ENCODE data around the gene LYPD6B.

Gene LYPD6B

GRCh38 chr2:149027590-149028250, 10.8 kb upstream of the LYPD6B start:
- H3K4me1 ChIP-seq (ENCODE audit: control insufficient read depth, insufficient read depth, low read length): peaks cover 17% of the 10 kb centered on the region
- no peak overlapping the region for H3K9ac ChIP-seq (ENCODE audit: low read length)

GRCh38 chr2:149028377-149028776, 10.1 kb upstream of the LYPD6B start:
- H3K4me3 ChIP-seq (ENCODE audit: low read depth, low read length): no peak overlapping the region
- no peaks in the 10 kb centered on the region for H3K27me3 ChIP-seq (ENCODE audit: control insufficient read depth, insufficient read depth, low read length)
- no peaks in the 10 kb centered on the region; the same call in 1 of the 2 replicates for H3K36me3 ChIP-seq (ENCODE audit: control insufficient read depth, insufficient read depth, low read length)
- no peak overlapping the region for H3K9ac ChIP-seq (ENCODE audit: low read length)
- H3K4me1 ChIP-seq (ENCODE audit: control insufficient read depth, insufficient read depth, low read length): peaks cover 17% of the 10 kb centered on the region
- H3K27ac ChIP-seq (ENCODE audit: low read depth, low read length): no peak overlapping the region
- no peaks in the 10 kb centered on the region for H3K9me3 ChIP-seq (ENCODE audit: control insufficient read depth, insufficient read depth, low read depth, low read length)

More at GRCh38 chr2:149027590-149028250, 10.8 kb upstream of the LYPD6B start:
- Histone ChIP-seq H3K27ac (ENCODE audit: low read depth, low read length) (no peak overlapping the region), H3K27me3 (ENCODE audit: control insufficient read depth, insufficient read depth, low read length) (no peaks in the 10 kb centered on the region), H3K4me3 (ENCODE audit: low read depth, low read length) (no peak overlapping the region), H3K9me3 (ENCODE audit: control insufficient read depth, insufficient read depth, low read depth, low read length) (no peaks in the 10 kb centered on the region), H3K36me3 (ENCODE audit: control insufficient read depth, insufficient read depth, low read length) (peaks cover 6% of the 10 kb centered on the region)

- no peak overlapping the region for H3K4me3 ChIP-seq (ENCODE audit: low read depth, low read length)
Observed at GRCh38 chr2:149028891-149029290, 9.6 kb upstream of the LYPD6B start.

GRCh38 chr2:149029307-149029965, 9.1 kb upstream of the LYPD6B start:
- Histone ChIP-seq H3K9me3 (ENCODE audit: control insufficient read depth, insufficient read depth, low read depth, low read length) (no peaks in the 10 kb centered on the region), H3K4me1 (ENCODE audit: control insufficient read depth, insufficient read depth, low read length) (peaks cover 21% of the 10 kb centered on the region), H3K9ac (ENCODE audit: low read length) (no peak overlapping the region), H3K27ac (ENCODE audit: low read depth, low read length) (no peak overlapping the region), H3K36me3 (ENCODE audit: control insufficient read depth, insufficient read depth, low read length) (no peaks in the 10 kb centered on the region), H3K27me3 (ENCODE audit: control insufficient read depth, insufficient read depth, low read length) (no peaks in the 10 kb centered on the region), H3K4me3 (ENCODE audit: low read depth, low read length) (no peak overlapping the region)

More at GRCh38 chr2:149028891-149029290, 9.6 kb upstream of the LYPD6B start:
- Histone ChIP-seq H3K27me3 (ENCODE audit: control insufficient read depth, insufficient read depth, low read length) (no peaks in the 10 kb centered on the region), H3K4me1 (ENCODE audit: control insufficient read depth, insufficient read depth, low read length) (peaks cover 17% of the 10 kb centered on the region), H3K9me3 (ENCODE audit: control insufficient read depth, insufficient read depth, low read depth, low read length) (no peaks in the 10 kb centered on the region), H3K36me3 (ENCODE audit: control insufficient read depth, insufficient read depth, low read length) (no peaks in the 10 kb centered on the region; the same call in 1 of the 2 replicates), H3K27ac (ENCODE audit: low read depth, low read length) (no peak overlapping the region), H3K9ac (ENCODE audit: low read length) (no peak overlapping the region)

GRCh38 chr2:149031396-149031795, 7.1 kb upstream of the LYPD6B start:
- H3K9ac ChIP-seq (ENCODE audit: low read length): no peak overlapping the region

GRCh38 chr2:149033716-149034115, 4.8 kb upstream of the LYPD6B start:
- Histone ChIP-seq H3K4me1 (ENCODE audit: control insufficient read depth, insufficient read depth, low read length) (0 out of 2 replicates have a peak, but pooled peaks cover 8% of the 10 kb centered on the region), H3K27me3 (ENCODE audit: control insufficient read depth, insufficient read depth, low read length) (peaks cover 14% of the 10 kb centered on the region), H3K9ac (ENCODE audit: low read length) (no peak overlapping the region), H3K9me3 (ENCODE audit: control insufficient read depth, insufficient read depth, low read depth, low read length) (no peaks in the 10 kb centered on the region), H3K36me3 (ENCODE audit: control insufficient read depth, insufficient read depth, low read length) (no peaks in the 10 kb centered on the region), H3K27ac (ENCODE audit: low read depth, low read length) (no peak overlapping the region), H3K4me3 (ENCODE audit: low read depth, low read length) (no peak overlapping the region)

More at GRCh38 chr2:149031396-149031795, 7.1 kb upstream of the LYPD6B start:
- Histone ChIP-seq H3K4me3 (ENCODE audit: low read depth, low read length) (no peak overlapping the region), H3K9me3 (ENCODE audit: control insufficient read depth, insufficient read depth, low read depth, low read length) (no peaks in the 10 kb centered on the region), H3K36me3 (ENCODE audit: control insufficient read depth, insufficient read depth, low read length) (no peaks in the 10 kb centered on the region), H3K4me1 (ENCODE audit: control insufficient read depth, insufficient read depth, low read length) (peaks cover 21% of the 10 kb centered on the region), H3K27me3 (ENCODE audit: control insufficient read depth, insufficient read depth, low read length) (no peaks in the 10 kb centered on the region), H3K27ac (ENCODE audit: low read depth, low read length) (no peak overlapping the region)

- no peaks in the 10 kb centered on the region for H3K36me3 ChIP-seq (ENCODE audit: control insufficient read depth, insufficient read depth, low read length)
- H3K27me3 ChIP-seq (ENCODE audit: control insufficient read depth, insufficient read depth, low read length): peaks cover 21% of the 10 kb centered on the region
- 0 out of 2 replicates have a peak, but pooled peaks cover 8% of the 10 kb centered on the region for H3K4me1 ChIP-seq (ENCODE audit: control insufficient read depth, insufficient read depth, low read length)
- H3K4me3 ChIP-seq (ENCODE audit: low read depth, low read length): no peak overlapping the region
- no peak overlapping the region for H3K27ac ChIP-seq (ENCODE audit: low read depth, low read length)
- H3K9ac ChIP-seq (ENCODE audit: low read length): no peak overlapping the region
- no peaks in the 10 kb centered on the region for H3K9me3 ChIP-seq (ENCODE audit: control insufficient read depth, insufficient read depth, low read depth, low read length)
Observed at GRCh38 chr2:149034406-149034805, 4.1 kb upstream of the LYPD6B start.

- no peak overlapping the region for H3K9ac ChIP-seq (ENCODE audit: low read length)
- no peaks in the 10 kb centered on the region for H3K36me3 ChIP-seq (ENCODE audit: control insufficient read depth, insufficient read depth, low read length)
- no peak overlapping the region for H3K27ac ChIP-seq (ENCODE audit: low read depth, low read length)
- no peak overlapping the region for H3K4me3 ChIP-seq (ENCODE audit: low read depth, low read length)
- no peaks in the 10 kb centered on the region for H3K9me3 ChIP-seq (ENCODE audit: control insufficient read depth, insufficient read depth, low read depth, low read length)
- peaks cover 27% of the 10 kb centered on the region for H3K27me3 ChIP-seq (ENCODE audit: control insufficient read depth, insufficient read depth, low read length)
- H3K4me1 ChIP-seq (ENCODE audit: control insufficient read depth, insufficient read depth, low read length): 0 out of 2 replicates have a peak, but pooled peaks cover 8% of the 10 kb centered on the region
Observed at GRCh38 chr2:149036507-149037293, 1.8 kb upstream of the LYPD6B start.

- no peaks in the 10 kb centered on the region for H3K36me3 ChIP-seq (ENCODE audit: control insufficient read depth, insufficient read depth, low read length)
- no peaks in the 10 kb centered on the region for H3K9me3 ChIP-seq (ENCODE audit: control insufficient read depth, insufficient read depth, low read depth, low read length)
- peak overlapping the region; percentile 72 for H3K4me3 ChIP-seq (ENCODE audit: low read depth, low read length)
- H3K27me3 ChIP-seq (ENCODE audit: control insufficient read depth, insufficient read depth, low read length): peaks cover 27% of the 10 kb centered on the region
- no peak overlapping the region for H3K9ac ChIP-seq (ENCODE audit: low read length)
- H3K27ac ChIP-seq (ENCODE audit: low read depth, low read length): no peak overlapping the region
- 0 out of 2 replicates have a peak, but pooled peaks cover 4% of the 10 kb centered on the region for H3K4me1 ChIP-seq (ENCODE audit: control insufficient read depth, insufficient read depth, low read length)
Observed at GRCh38 chr2:149037851-149038250, 648 bp upstream of the LYPD6B start.

GRCh38 chr2:149039213-149039724, 770 bp downstream of the LYPD6B start:
- Histone ChIP-seq H3K4me3 (ENCODE audit: low read depth, low read length) (peak overlapping the region; percentile 72), H3K9me3 (ENCODE audit: control insufficient read depth, insufficient read depth, low read depth, low read length) (no peaks in the 10 kb centered on the region), H3K9ac (ENCODE audit: low read length) (peak overlapping the region; percentile 70), H3K27ac (ENCODE audit: low read depth, low read length) (no peak overlapping the region), H3K4me1 (ENCODE audit: control insufficient read depth, insufficient read depth, low read length) (0 out of 2 replicates have a peak, but pooled peaks cover 2% of the 10 kb centered on the region), H3K27me3 (ENCODE audit: control insufficient read depth, insufficient read depth, low read length) (peaks cover 27% of the 10 kb centered on the region), H3K36me3 (ENCODE audit: control insufficient read depth, insufficient read depth, low read length) (no peaks in the 10 kb centered on the region)

Data from HUES6 (cell line).